HG02870 (cell line): ENCODE data around the gene GNB5.

ENCODE experiments used
- ATAC-seq: cut with Tn5 transposase; IDR thresholded peaks from one replicate; pipeline ENCODE4 v1.9.1; 2021; ENCODE audit warnings: mild to moderate bottlenecking, moderate library complexity; ENCODE audit not compliant: unreplicated experiment

GNB5 gene

DNA sequence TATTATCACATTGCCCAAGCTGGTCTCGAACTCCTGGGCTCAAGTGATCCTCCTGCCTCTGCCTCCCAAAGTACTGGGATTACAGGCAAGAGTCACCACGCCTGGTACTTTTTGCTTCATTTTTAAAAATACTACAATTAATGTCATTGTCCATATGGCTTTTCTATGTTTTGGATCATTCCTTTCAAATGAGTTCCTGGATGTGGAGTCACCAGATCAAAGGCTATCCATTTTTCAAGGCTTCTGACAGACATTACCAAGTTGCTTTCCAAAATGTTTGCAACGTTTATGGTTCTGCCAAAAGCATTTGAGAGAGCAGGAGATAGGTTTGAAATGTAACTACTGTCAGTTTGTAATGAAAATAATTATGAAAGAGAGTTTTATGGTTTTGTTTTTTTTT is 44.4 kb downstream of the GNB5 start:
- no peak for ATAC-seq

DNA sequence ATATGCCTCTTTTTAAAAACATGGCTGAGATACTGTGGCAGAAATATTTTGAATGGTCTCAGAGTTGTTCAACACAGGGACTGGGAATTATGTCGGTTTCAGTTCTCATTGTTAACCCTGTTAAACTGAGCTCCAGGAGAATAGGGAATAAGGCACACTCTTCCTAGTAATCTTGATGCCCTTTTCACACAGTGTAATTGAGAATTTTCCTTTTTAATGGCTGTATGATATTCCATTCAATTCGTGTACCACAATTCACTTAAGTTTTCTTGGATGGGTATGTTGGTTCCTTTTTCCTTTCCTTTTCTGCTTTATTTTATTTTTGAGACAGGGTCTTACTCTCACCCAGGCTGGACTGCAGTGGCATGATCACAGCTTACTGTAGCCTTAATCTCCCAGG is 44.9 kb downstream of the GNB5 start:
- no peak for ATAC-seq

DNA sequence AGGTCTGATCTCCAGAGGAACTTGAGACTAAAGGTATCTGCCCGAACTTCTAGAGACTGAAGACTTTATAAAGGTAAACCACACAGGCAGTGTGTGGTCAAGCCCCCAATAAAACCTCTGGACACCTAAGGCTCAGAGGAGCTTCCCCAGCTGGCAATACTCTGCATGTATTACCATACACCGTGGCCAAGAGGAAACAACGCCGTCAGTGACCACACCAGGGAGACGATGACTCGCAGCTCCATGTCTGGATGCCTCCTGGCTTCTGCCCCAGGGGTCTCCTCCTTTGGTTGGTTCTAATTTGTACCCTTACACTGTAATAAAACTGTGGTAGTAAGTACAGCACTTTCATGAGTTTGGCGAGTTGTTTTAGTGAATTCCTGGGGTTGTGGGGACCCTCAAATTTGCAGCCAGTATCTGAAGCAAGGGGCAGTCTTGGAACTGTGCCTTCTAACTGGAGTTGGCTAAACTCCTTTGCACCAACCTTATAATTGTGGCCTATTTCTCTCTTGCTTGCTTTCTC is 46.5 kb downstream of the GNB5 start:
- no peak for ATAC-seq

DNA sequence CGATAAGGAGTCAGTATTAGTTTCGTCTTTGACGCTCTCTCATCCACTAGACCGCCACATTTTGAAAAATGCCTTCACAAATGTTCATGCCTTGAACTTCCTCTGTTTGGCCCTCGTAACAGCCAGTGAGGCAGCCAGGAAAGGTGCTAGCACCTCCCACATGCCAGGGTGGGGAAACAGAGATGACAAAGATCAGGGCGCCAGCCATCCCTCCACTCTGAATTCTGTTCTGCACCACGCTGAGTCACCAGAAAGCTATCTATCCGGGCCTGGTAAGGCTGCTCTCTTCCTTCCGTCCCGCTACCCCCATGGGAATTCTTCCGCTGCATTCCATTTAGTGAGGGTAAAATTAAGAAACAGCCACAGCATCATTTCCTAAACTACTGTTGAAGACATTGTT is 47.3 kb downstream of the GNB5 start:
- no peak for ATAC-seq

DNA sequence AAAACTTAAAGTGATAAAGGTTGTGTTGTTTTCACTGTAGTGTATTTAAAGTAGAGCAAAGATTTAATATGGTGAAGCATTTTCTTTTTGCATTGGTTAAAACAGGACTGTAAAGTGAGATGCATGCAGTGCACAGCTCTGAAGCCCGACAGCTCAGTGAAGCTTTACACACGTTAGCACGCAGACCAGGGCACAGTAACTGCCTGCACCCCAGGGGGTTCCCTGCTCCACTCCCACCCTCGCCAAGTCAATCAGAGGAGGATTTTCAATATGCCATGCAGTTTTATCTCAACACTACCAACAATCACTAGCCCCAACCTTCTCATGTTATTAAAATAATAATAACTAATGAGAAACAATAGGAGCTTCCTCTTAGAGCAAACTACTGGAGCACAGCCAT is 50.5 kb downstream of the GNB5 start:
- no peak for ATAC-seq

DNA sequence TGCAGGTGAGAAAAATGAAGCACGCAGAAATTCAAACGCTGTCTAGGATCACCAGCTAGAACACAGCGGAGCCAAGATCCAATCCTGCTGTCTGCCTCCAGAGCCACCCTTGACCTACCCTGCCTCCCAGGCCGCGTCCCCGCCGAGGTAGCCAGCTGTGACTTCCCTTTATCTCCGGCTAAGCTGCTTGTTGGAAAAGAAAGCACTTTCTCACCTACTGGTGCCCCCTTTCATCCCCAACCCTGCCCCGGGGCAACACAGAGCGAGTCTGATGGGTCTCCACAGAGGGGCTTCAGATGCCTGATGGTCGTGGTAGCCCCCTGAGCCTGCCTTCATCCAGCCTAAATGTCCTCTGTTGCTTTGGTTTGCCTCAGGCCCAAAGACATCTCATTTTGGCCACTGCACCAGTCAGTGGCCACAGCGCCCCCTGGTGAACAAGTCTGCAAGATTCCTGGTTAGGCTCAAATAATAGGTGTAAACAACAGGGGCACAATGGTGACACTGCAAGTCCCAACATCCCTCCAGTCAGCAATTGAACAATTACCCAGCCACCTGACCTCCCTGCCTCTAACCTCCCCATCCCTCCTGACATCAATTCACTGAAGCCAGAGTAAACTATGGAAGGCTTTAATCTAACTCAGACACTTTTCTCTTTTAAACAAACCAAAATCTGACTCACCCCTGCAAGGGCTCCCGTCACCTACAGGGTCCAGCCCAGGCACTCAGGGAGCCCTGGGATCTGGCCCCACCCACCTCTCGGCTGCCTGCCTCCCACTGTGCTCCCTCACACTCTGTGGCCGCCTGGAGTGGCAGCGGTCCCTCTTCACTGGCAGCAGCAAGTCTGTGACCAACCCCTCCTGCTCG is 51.4 kb downstream of the GNB5 start:
- ATAC-seq = no peak

DNA sequence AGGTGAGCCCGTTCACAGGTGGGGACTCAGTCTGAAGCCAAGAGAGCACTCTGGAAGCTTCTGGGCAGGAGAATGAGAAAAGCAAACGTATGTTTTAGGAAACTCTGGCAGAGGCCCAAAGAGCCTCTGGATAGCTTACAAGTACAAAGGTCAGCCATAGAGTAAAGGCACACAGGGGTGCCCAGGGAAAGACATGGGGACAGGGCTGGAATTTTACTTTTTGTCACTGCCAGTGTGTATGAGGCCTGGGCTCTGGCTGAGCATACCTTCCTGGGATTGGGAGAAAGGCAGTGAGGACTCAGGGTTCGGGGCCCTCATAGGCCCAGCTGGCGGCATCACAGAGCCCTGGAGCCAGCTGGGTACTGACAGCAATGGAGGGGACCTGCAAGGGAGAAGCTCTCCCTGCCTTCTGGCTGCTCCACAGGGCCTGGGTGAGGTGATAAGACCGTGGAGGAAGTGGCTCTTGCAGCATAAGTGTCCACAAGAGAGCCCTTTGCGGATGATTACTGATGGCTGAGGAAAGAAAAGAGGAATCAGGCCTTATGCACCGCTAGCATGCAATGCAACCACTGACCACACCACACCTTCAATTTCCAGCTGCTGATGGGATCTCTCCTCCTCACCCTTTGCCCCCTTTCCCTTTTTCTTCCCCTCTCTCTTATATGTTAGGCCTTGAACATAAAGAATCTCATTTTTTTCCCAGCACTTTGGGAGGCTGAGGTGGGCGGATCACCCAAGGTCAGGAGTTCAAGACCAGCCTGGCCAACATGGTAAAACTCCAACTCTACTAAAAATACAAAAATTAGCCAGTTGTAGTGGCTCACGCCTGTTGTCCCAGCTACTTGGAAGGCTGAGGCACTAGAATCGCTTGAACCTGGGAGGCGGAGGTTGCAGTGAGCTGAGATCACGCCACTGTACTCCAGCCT is 53.5 kb downstream of the GNB5 start:
- ATAC-seq = no peak

DNA sequence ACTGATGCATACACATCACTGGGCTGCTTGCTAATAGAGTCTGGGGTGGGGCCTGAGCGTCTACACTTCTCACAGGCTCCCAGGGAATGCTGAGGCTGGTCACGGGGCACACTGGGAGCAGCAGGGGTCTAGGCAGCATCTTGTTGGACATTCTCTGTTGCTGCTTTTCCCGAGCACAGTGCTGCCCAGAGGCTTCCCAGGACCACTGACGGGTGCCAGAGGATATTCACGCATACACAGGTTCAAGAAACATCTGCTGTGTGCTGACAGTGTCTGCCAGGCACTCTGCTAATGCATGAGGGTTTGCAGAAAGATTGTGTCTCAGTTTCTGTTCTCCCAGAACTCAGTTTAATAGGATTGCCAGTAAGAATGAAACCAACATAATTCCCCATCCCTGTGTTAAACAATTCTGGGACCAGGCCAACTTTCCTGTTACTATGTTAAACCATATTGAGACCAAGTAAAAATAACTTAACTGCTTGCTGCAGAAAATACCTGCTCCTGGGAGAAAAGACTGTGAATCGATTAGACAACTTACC is 54.7 kb downstream of the GNB5 start:
- no peak for ATAC-seq

DNA sequence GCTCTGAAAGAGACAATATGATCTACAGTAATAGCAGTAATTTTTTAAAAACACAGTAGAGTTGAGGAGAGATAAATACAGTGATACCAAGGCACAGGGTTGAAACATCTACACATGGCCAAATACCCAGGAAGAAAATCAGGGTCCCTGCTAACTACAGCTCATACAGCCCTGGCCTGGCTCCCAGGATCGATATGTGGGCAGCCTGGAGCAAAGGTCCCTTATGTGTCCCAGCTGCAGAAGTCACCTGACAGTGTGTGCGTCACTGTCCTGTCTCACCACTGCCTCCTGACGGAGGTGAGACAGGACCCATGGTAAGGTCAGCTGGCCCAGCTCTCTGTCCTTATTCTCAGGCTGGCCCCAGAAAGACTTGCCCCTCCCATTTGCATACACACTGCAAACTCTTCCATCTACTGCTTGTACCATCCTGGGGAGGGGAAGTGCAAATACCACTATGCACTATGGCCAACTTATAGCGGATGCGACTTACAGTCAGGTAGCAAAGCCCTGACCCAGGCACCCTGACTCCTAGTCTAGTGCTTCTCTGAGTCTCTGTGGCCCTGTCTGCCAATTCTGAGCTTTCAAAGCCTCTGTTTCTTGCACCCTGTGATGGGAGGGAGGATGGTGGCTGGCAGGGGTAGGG is 56.6 kb downstream of the GNB5 start:
- ATAC-seq = no peak

DNA sequence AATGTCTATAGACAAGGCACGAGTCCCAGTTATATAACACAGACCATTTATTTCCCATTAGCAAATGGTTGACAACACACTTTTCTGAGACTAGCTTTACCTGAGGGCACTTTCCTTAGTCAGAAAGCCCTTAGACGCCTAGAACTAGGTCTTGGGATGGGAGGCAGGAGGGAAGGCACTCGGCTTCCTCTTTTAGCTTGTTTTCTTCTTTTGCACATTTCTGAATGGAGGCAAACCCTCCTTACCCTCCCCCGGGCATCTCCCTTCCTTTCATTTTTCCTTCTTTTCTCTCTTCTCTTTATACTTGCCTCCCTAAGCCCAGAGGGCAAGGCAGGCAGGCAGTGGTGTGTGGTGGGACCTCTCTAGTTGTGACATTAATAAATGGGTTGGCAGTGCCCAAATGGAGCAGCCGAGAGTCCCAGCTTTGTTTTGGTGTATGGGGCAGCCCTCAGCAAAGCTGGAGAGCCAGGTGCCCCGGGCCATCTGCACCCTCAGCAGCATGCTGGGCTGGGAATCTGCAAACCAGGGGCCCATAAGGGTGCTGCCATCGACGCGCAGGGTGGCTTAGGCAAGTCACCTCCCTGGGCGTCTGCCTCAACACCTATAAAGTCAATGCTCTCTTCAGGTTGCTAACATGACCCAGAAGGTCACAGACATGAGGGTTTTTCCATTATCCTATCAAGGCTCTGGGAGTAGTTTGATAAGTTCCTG is 57.5 kb downstream of the GNB5 start:
- ATAC-seq = no peak

DNA sequence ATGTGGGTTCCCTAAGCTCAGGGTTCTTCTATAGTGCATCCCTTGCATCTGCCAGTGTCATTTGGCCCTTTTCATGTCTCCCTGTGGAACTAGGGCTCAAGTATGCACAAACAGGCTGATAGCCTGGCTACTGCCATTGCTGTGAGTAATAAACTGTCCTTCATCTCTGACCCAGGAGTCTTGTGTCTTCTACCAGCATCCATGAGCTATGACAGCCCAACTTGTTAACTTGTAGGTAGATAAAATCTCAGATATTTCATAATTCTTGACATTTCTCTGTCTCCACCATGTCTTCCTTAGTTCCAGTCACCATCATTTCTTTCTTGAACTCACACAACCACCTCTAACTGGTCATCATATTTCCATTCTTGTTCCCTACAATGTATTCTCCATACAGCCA is 59.1 kb downstream of the GNB5 start:
- ATAC-seq = no peak

DNA sequence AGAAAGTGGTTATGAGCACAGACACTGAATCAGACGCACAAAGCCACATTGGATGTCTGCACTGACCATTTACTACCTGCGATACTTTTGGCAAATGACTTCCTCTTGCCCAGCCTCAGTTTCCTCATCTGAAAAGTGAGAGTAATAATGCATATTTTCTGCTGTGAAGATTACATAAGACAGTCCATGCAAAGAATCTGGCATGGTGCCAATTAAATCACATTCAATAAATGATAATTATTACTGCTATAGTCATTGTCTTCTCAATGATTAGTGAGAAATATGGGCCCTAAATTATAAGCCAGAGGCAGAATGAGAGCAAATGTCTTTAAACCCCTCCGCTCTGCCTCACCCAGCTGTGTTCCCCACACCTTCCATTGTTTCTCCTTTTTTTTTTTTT is 62.6 kb downstream of the GNB5 start:
- ATAC-seq = no peak

DNA sequence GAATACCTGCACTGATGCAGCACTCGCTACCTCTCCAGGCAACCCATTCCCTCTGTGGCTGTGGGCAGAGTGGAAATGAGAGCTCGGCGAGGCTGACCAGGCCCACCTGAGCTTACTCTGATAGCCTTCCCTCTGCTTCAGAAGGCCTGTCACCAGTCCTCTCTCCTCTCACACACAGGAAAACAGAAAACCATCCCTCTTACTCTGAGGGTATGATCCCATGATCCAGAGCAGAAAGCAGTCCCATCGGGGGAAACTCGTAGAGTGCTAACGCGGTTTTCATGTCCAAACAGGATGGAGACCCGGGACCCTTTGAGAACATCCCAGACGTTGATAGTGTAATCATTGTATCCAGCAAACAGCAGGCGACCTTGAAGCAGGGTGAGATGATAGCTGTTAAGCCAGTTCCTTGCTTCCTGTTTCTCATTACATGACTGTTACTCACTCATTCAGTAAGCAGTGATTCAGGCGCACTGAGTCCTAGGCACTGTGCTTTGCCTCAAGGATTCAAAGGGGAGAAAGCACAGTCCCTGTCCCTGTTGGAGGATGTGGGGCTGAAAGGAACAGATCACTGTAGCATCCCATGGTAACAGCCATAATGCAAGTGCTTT is 66.8 kb downstream of the GNB5 start:
- ATAC-seq = no peak

DNA sequence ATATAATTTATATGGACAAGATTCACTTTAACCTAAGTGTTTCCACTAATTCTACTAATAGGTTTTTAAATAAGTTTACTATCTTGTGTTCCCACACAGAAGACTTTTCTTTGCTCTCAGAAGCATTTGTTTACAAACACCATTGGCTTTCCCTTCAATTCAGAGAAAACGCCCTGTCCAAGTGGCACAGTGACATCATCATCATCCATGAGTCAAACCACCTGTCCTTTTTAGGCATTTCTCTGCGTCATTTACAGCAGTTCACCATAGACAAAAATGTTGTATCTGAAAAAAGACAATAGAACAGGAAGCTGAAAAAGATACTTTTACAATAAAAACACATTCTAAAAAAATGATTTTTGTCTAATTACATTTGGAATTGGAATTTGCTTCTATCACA is 69.3 kb downstream of the GNB5 start:
- ATAC-seq = no peak

DNA sequence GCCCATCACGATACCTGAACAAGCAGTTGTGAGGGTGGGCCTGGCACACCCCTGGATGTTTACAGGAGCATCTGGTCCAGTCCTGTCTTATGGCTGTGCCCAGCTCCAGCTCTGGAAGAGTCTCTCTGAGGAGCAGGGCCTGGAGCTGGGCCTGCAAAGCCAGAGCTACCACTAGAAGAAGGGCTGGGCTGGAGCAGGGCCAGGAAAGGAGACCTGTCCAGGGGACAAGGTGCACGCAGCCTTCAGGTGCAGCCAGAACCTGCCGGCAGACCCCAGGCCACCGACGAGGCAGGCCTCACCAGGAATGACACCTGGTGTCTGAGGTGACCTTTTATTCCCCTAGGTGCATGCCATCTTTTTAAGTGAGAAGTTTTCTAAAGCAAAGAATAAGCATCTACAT is 70.2 kb downstream of the GNB5 start:
- ATAC-seq = no peak

DNA sequence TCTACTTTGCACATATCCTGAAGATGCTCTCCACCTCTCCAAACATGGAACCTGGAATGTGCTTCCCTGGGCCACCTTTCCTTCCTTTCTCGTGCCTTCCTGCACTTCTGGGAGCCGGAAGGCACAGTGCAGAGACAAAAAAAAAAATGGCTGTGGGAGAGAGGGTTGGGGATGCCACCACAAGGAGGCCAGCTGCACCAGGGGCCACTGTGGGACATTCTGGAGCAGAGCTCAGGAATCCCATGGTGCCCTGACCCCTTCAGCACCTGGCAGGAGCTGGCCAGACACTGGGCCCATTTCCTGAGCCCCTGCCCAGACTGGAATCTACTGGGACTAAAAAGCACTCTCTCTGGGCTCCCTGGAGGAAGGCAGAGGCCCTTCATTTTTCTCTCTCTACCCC is 70.7 kb downstream of the GNB5 start:
- no peak for ATAC-seq

DNA sequence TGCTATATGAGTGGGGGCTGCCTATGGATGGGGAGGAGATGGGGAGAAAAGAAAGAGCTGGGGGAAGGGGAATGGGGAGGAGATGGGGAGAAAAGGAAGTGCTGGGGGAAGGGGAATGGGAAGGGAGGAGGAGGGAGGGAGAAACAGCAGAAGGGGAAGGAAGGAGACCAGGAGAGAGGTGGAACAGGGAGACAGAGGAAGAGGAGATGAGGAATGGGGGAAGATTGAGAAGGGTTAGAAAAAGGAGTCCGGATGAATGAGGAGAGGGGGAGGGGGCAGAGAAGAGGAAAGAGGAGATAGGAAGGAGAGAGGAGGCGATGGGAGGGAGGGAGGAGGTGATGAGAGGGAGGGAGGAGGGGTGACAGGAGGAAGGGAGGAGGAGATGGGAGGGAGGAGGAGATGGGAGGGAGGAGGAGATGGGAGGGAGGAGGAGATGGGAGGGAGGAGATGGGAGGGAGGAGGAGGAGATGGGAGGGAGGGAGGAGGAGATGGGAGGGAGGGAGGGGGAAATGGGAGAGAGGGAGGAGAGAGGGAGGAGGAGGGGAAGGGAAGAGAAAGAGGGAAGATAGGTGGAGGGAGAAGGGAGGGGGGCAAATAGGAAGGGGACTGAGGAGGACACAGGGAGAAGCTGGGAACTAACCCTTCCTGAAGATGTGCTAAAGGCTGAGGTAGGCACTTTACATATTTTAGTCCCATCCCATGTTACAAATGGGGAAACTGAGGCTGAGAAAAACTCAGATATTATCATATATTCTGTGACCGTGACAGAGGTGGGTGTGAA is 72.0 kb downstream of the GNB5 start:
- no peak for ATAC-seq

DNA sequence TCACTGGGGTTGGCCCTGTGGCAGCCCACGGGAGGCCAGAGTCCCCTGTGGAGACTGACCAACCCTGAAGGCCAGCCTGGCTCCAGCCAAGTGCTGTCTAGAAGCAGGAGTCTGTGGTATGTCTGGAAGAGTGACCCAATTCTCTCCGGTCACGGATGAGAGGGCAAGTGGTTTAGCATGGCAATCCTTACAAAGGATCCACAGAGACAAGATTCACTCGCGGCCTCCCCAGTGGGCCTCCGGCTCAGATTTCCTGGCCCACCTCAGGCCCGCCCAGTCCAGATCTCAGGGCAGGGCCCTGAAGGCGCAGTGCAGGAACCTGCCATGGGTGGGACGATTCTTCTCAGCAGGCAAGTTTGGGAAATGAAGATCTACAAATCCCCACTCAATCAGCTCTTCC is 73.6 kb downstream of the GNB5 start:
- no peak for ATAC-seq
